Endothelial cell of umbilical vein (primary cell): ENCODE measurements around the gene CTSK. TPM values are rescaled to one million over a fixed set of nuclear protein-coding genes. Genes with fewer than 3 reads are reported as not detected.

ENCODE experiments used
- BruUV-seq: library from RNA; stranded (reverse); fragments of 400-500 nt; replicated peaks from 2 replicates; lab custom pipeline; 2021; lab: Mats Ljungman, UMichigan
- CTCF ChIA-PET: fragments of 300-600, 350-600 bp; sonication (Branson Sonifier 250); formaldehyde crosslinking; loops from one replicate; lab custom pipeline; 2021; ENCODE audit warnings: antibody characterized with exemption, inconsistent platforms; lab: Charles Lee
- POLR2A ChIA-PET: fragments of 300-600, 350-600 bp; sonication (Branson Sonifier 250); formaldehyde crosslinking; loops from one replicate; lab custom pipeline; 2021; ENCODE audit warnings: antibody characterized with exemption, inconsistent platforms; lab: Charles Lee
- DNase-seq: peaks from one replicate; pipeline ENCODE4 v3.0.0-alpha.2; 2011; ENCODE audit warnings: low read depth, low spot score
- FAIRE-seq: peaks from 2 replicates; lab custom pipeline; 2011; peaks lifted over from hg19 to GRCh38; lab: Jason Lieb, UNC
- H2AFZ ChIP-seq: 2 replicates; pipeline ENCODE4 v1.6.0; 2012; ENCODE audit warnings: low read depth, low read length, control low read depth, inconsistent platforms
- H3K27ac ChIP-seq: 2 replicates; pipeline ENCODE4 v1.5.1; 2011; ENCODE audit warnings: low read depth, mild to moderate bottlenecking, control low read depth, low read length, moderate library complexity; ENCODE audit not compliant: insufficient read depth
- H3K27me3 ChIP-seq, 2 experiments: 2 replicates each; pipeline versions ENCODE4 v1.6.0 to v1.6.1; 2011; ENCODE audit warnings: low read length in 2 of 2, mixed read lengths in 1 of 2; ENCODE audit not compliant: control insufficient read depth in 2 of 2, insufficient read depth in 2 of 2
- H3K36me3 ChIP-seq, 2 experiments: 2 replicates in 1 of 2; 3 replicates in 1 of 2; pipeline ENCODE4 v1.5.1; 2011; ENCODE audit warnings: low read length in 2 of 2, mild to moderate bottlenecking in 1 of 2, moderate library complexity in 1 of 2; ENCODE audit not compliant: control insufficient read depth in 2 of 2, insufficient read depth in 2 of 2; ENCODE audit errors: extremely low read depth in 1 of 2
- H3K4me1 ChIP-seq: 3 replicates; pipeline ENCODE4 v1.5.1; 2011; ENCODE audit warnings: mild to moderate bottlenecking, low read length; ENCODE audit not compliant: control insufficient read depth, insufficient read depth; ENCODE audit errors: extremely low read depth
- H3K4me2 ChIP-seq: 2 replicates; pipeline ENCODE4 v1.6.1; 2011; ENCODE audit warnings: low read length, control low read depth, mixed read lengths; ENCODE audit not compliant: insufficient read depth
- H3K4me3 ChIP-seq, 3 experiments: fragments of 200-600 bp in 1 of 3; sonication (generic), shearing (Covaris generic) in 1 of 3; replicated peaks in 1 of 3; 2 replicates each; pipeline ENCODE4 v1.5.1; 2011 to 2016; ENCODE audit warnings: control low read depth in 3 of 3, low read length in 3 of 3, mild to moderate bottlenecking in 2 of 3, inconsistent platforms in 1 of 3, low read depth in 1 of 3, moderate library complexity in 1 of 3; ENCODE audit not compliant: insufficient read depth in 1 of 3
- H3K79me2 ChIP-seq: 2 replicates; pipeline ENCODE4 v1.6.0; 2012; ENCODE audit warnings: low read length, inconsistent platforms; ENCODE audit not compliant: control insufficient read depth, insufficient read depth
- H3K9ac ChIP-seq: replicated peaks from 2 replicates; pipeline ENCODE3; 2011; ENCODE audit warnings: low read length, control low read depth; ENCODE audit not compliant: insufficient read depth; ENCODE audit errors: extremely low read depth
- H3K9me1 ChIP-seq: replicated peaks from 3 replicates; pipeline ENCODE4 v1.6.0; 2011; ENCODE audit warnings: mild to moderate bottlenecking, low read length; ENCODE audit not compliant: control insufficient read depth, insufficient read depth; ENCODE audit errors: extremely low read depth
- H3K9me3 ChIP-seq: replicated peaks from 2 replicates; pipeline ENCODE4 v1.5.1; 2012; ENCODE audit warnings: low read length, inconsistent platforms; ENCODE audit not compliant: control insufficient read depth, insufficient read depth
- H4K20me1 ChIP-seq: replicated peaks from 2 replicates; pipeline ENCODE3; 2011; ENCODE audit warnings: mild to moderate bottlenecking, low read length; ENCODE audit not compliant: control insufficient read depth, insufficient read depth; ENCODE audit errors: extremely low read depth
- EZH2 ChIP-seq: IDR thresholded peaks from 2 replicates; pipeline ENCODE4 v1.6.1; 2012; ENCODE audit warnings: borderline replicate concordance, low read depth, mild to moderate bottlenecking, moderate library complexity, low read length, inconsistent platforms; ENCODE audit not compliant: severe bottlenecking
- FOS ChIP-seq: IDR thresholded peaks from 2 replicates; pipeline ENCODE4 v1.6.1; 2011; ENCODE audit warnings: mild to moderate bottlenecking, low read length, moderate library complexity, borderline replicate concordance; ENCODE audit not compliant: insufficient read depth
- GATA2 ChIP-seq: IDR thresholded peaks from 2 replicates; pipeline ENCODE4 v1.7.0; 2011; ENCODE audit warnings: low read depth, mild to moderate bottlenecking, moderate library complexity, mixed read lengths, low read length; ENCODE audit not compliant: insufficient read length, insufficient read depth
- JUN ChIP-seq: IDR thresholded peaks from 2 replicates; pipeline ENCODE4 v1.6.1; 2011; ENCODE audit warnings: borderline replicate concordance, low read depth; ENCODE audit not compliant: insufficient read length, insufficient read depth
- MYC ChIP-seq: IDR thresholded peaks from one replicate; pipeline ENCODE4 v1.6.1; 2011; ENCODE audit warnings: mild to moderate bottlenecking, low read depth, low read length
- POLR2A ChIP-seq: IDR thresholded peaks from 2 replicates; pipeline ENCODE4 v1.6.1; 2012; ENCODE audit warnings: low read depth, mild to moderate bottlenecking, control low read depth, low read length
- POLR2AphosphoS5 ChIP-seq: IDR thresholded peaks from 2 replicates; pipeline ENCODE4 v1.6.1; 2012; ENCODE audit warnings: low read depth, mild to moderate bottlenecking, control low read depth, low read length, moderate library complexity; ENCODE audit not compliant: insufficient read depth
- dilution Hi-C: fragments of 300-500 bp; cut with MboI; formaldehyde crosslinking; loops from one replicate; pipeline ENCODE4 v1.15.0; 2019; ENCODE audit warnings: low sequenced_read_pairs; ENCODE audit not compliant: extremely low pct_ligation_motif_present
- intact Hi-C: fragments of 100-400 bp; cut with micrococcal nuclease; formaldehyde crosslinking; loops from one replicate; pipeline ENCODE4 v1.10.0; 2022
- polyA plus RNA-seq, 4 experiments: library from polyadenylated mRNA; depleted of rRNA in 3 of 4; stranded (reverse) in 3 of 4; unstranded in 1 of 4; fragments of >200 nt; gene quantifications; 2 replicates each; pipeline versions ENCODE4 v1.2.1 to v1.2.3, GENCODE V29; 2011 to 2012; ENCODE audit warnings: missing spikeins in 1 of 4
- total RNA-seq: library from RNA; stranded (reverse); gene quantifications from 2 replicates; pipeline ENCODE4 v1.2.3, GENCODE V29; 2021
- TF ChIP-seq, protein P1 (sequence below): IDR thresholded peaks from 2 replicates; pipeline ENCODE4 v1.6.1; 2011; ENCODE audit not compliant: insufficient read depth, insufficient read length
- TF ChIP-seq, protein P2 (sequence below), 2 donors: IDR thresholded peaks; 1 replicate in 1 of 2; 2 replicates in 1 of 2; pipeline ENCODE4 v1.5.1; 2011; ENCODE audit warnings: low read length in 2 of 2, mild to moderate bottlenecking in 2 of 2, moderate library complexity in 2 of 2, control low read depth in 1 of 2, inconsistent platforms in 1 of 2, low read depth in 1 of 2; ENCODE audit not compliant: insufficient read depth in 1 of 2; ENCODE audit errors: extremely low read depth in 1 of 2

CTSK gene
- total and polyA plus RNA-seq, 2 donors (not counting 3 experiments of a cell fraction or from before 2014, with no cell fraction given), result 18.5 to 45.6 TPM

DNA sequence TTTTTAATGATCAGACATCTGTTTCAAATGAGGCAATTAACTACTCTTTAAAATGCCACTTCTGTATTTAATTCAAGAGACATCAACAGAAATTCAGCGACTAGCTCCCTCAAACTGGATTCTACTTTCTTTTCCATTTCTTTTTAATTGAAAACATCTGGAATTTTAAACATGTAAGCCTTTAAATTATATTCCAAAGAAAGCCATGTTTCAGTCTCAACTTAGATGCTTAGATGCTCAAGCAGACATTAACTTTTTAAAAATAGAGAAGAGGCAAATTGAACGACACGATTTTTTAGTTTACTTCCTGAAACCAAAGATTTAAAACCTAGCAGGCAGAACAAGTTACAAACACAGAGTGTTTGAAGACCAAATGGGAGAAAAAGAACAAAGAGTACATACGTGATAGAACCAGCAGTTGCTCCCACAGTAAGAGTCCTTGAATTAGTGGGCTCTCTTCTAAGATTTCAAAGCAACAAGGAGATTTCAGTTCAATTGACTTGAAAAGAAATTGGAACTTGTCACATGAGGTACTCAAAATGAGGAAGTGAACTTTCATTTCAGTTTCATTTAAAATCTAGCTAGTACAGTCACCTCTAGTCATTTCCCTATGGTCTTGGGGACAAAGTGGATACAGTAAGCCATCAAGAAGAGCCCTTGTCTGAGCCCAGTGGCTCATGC lies 42.6 kb downstream of the CTSK start, which contains the start of gene CTSS:
Gene CTSS (minus strand): TSS at position 483 of the 681 bp plus-strand sequence. CDS start 1,015 bp downstream, outside the sequence.
- BruUV-seq, result TSS peak; percentile 91
- H4K20me1 ChIP-seq, result no peaks in the 10 kb centered on the region
- TF ChIP-seq GATA2 (no peak), POLR2AphosphoS5 (no peak), MYC (no peak), EZH2 (no peak), JUN (no peak), FOS (no peak), POLR2A (no peak)
- TF ChIP-seq, protein P1, sequence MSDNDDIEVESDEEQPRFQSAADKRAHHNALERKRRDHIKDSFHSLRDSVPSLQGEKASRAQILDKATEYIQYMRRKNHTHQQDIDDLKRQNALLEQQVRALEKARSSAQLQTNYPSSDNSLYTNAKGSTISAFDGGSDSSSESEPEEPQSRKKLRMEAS, result no peak
- TF ChIP-seq, protein P2, sequence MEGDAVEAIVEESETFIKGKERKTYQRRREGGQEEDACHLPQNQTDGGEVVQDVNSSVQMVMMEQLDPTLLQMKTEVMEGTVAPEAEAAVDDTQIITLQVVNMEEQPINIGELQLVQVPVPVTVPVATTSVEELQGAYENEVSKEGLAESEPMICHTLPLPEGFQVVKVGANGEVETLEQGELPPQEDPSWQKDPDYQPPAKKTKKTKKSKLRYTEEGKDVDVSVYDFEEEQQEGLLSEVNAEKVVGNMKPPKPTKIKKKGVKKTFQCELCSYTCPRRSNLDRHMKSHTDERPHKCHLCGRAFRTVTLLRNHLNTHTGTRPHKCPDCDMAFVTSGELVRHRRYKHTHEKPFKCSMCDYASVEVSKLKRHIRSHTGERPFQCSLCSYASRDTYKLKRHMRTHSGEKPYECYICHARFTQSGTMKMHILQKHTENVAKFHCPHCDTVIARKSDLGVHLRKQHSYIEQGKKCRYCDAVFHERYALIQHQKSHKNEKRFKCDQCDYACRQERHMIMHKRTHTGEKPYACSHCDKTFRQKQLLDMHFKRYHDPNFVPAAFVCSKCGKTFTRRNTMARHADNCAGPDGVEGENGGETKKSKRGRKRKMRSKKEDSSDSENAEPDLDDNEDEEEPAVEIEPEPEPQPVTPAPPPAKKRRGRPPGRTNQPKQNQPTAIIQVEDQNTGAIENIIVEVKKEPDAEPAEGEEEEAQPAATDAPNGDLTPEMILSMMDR (IDR thresholded peaks at IDR 0.05; ENCODE audit: extremely low read depth in 1 of 2, insufficient read depth in 1 of 2, low read depth in 1 of 2, low read length in 2 of 2), result no peak
- H3K9me3 ChIP-seq, result no peaks in the 10 kb centered on the region
- peak within 1 kb of the TSS; percentile 80 for H3K27ac ChIP-seq
- ChIA-PET POLR2A (interaction anchor here (0.5 kb wide), 1 partner anchor 168 kb away, joined by 5 read pairs; no protein-coding TSS in a partner anchor), CTCF (interaction anchor here (0.7 to 1.8 kb wide), 3 partner anchors 10 to 73 kb away, joined by 3 to 8 read pairs (median 5); no protein-coding TSS in a partner anchor)
- dilution Hi-C loops, result no loop called here
- H3K79me2 ChIP-seq, result no peaks in the 10 kb centered on the region
- H2AFZ ChIP-seq, result peak within 1 kb of the TSS; percentile 95
- DNase-seq, result peak; percentile 58
- H3K27me3 ChIP-seq, result no peaks in the 10 kb centered on the region
- H3K4me1 ChIP-seq, result peaks cover 23% of the 10 kb centered on the region
- intact Hi-C loops, result loop anchor here (2.0 kb wide), 2 partner anchors 15 to 69 kb away; partner anchors contain the start of gene GOLPH3L
- no peaks in the 10 kb centered on the region for H3K9me1 ChIP-seq
- peak within 1 kb of the TSS; percentile 69 for H3K9ac ChIP-seq
- peak; percentile 58 for FAIRE-seq
- H3K4me3 ChIP-seq, result peak within 1 kb of the TSS in 1 of 3 experiments; percentile 6
- peak within 1 kb of the TSS; percentile 47 for H3K4me2 ChIP-seq
- H3K36me3 ChIP-seq, result no peaks in the 10 kb centered on the region
